G401.6 (cell line): ENCODE data around the gene ERVK3-1.

Experiments used
- FAIRE-seq: peaks from 2 replicates; lab custom pipeline; 2012; peaks lifted over from hg19 to GRCh38; lab: Jason Lieb, UNC

ERVK3-1 gene

GRCh38 chr19:58364146-58364545 is 59.0 kb downstream of the ERVK3-1 start:
- no peak for FAIRE-seq
